ENCODE measurements around the gene HAUS7.

DNA sequence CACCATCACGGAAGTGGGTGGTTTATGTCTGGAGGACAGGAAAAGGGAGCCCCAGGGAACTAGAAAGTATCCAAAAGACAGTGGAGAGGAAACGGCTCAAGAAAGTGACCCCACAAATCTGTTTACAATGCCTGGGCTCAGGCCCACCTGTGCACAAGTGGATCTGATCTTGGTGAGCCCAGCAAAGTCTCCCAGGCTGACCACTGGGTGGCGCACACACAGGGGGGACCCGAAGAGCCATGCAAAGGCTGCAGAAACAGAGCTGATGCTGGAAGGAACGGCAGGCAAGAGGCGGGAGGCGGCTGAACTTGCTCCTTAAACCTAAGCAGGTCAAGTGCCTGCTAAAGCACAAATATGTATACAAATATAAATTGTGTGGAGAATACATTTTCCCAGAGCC, 9.6 kb downstream of the HAUS7 start:
- no peak for TF ChIP-seq ARNT (IDR thresholded peaks at IDR 0.05)
- no peak for TF ChIP-seq TARDBP (IDR thresholded peaks at IDR 0.05)
- TF ChIP-seq FOXM1 (IDR thresholded peaks at IDR 0.05; ENCODE audit: borderline replicate concordance): no peak
- no peak for TF ChIP-seq SP1 (IDR thresholded peaks at IDR 0.05)
- TF ChIP-seq ELF4 (IDR thresholded peaks at IDR 0.05): no peak
- TF ChIP-seq NFRKB (IDR thresholded peaks at IDR 0.05): no peak

Measured in HEK293T (cell line).